NCI-H187 (cell line): ENCODE measurements around the gene RAB22A.
"Not testable (repeated sequence)": the region's sequence is repeated elsewhere in the genome, so short reads cannot be mapped to it uniquely, and the experiment has no call there.

Experiments
- DNase-seq, 2 experiments: peaks; one replicate each; lab custom pipeline; 2025; lab: John Stamatoyannopoulos, UW

RAB22A gene

DNA sequence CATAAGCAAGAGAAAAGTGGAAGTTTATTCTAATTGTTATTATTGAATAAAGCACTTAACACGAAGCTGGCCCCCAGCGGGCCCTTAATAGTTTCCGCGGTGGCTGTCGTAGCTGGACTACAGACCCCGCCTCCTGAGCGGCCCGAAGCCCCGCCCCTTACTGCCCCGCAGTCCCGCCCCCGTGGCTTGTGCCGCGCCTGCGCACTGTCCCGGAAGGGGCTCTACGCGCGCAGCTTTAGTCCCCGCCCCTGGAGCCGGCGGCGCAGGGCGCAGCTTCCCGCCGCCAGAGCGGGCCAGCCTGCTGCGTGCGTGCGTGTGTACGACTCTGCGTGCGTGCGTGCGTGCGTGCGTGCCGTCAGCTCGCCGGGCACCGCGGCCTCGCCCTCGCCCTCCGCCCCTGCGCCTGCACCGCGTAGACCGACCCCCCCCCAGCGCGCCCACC, 79.4 kb downstream of the RAB22A start, which contains the start of gene VAPB:
VAPB (plus strand) TSS at position 348 of the 442 bp plus-strand sequence. CDS start 231 bp downstream, outside the sequence.
- DNase-seq, result peak; percentile 87 to 93

GRCh38 chr20:58389324-58389967, 79.9 kb downstream of the RAB22A start:
- DNase-seq, result no peak

DNA sequence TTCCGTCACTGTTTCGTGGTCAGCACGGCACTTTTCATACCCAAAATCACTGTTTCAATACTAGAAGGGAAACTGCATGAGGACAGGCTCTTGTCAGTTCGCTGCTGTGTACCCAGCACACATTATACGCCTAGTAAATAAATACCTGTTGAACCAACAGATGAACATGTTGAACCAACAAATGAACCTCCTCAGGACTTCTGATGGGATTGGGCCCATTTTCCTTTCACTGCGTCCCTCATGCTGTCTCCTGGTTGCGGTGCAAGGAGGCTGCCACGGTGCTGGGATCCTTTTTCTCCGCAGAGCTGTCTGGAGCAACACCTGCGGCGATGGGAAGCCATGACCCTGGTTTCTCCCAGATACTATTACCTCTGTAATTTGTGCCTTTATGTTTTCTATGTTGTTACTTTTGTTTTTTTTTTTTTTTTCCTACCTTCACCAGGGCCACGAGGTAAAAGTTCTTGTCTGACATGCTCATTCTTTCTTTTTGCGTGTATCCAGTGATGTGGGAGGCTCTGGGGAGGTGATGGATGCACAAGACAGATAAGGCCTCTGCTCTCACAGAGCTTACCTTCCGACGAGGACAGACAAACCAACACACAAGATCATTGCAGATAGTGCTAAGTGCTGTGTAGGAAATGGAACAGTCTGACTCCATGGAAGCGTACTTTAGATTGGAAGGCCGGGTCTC, 80.6 kb downstream of the RAB22A start:
- DNase-seq, result no peak

GRCh38 chr20:58390659-58391035, 81.1 kb downstream of the RAB22A start:
- no peak for DNase-seq

- DNase-seq, result no peak
These were observed 82.8 kb downstream of the RAB22A start for GRCh38 chr20:58392286-58392685.

- DNase-seq, result no peak
These were observed 83.8 kb downstream of the RAB22A start for GRCh38 chr20:58393299-58393698.

GRCh38 chr20:58394801-58395200, 85.3 kb downstream of the RAB22A start:
- DNase-seq, result no peak

- DNase-seq, result no peak
These were observed 86.1 kb downstream of the RAB22A start for GRCh38 chr20:58395604-58396003.

GRCh38 chr20:58397429-58397828, 87.9 kb downstream of the RAB22A start:
- DNase-seq, result no peak

- DNase-seq, result no peak
These were observed 88.7 kb downstream of the RAB22A start for GRCh38 chr20:58398254-58398653.

DNA sequence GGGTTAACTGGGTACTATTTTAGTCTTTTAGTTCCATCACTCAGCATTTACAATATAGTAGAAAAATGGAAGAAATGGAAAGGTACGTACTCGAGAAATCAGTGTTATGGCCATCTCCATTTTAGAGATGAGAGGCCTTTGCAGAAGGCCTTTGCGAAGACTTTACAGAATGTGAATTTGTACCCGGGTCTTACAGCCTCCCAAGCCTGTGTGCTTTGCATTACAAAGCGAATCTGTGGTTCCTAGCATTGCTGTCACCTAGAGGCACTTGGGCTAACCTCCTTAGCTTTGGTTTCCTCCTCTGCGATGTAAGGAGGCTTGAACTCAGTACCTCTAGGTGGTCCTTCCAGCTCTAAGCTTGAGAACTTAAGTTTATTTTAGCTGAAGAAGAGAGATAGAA, 90.4 kb downstream of the RAB22A start:
- DNase-seq, result no peak

DNA sequence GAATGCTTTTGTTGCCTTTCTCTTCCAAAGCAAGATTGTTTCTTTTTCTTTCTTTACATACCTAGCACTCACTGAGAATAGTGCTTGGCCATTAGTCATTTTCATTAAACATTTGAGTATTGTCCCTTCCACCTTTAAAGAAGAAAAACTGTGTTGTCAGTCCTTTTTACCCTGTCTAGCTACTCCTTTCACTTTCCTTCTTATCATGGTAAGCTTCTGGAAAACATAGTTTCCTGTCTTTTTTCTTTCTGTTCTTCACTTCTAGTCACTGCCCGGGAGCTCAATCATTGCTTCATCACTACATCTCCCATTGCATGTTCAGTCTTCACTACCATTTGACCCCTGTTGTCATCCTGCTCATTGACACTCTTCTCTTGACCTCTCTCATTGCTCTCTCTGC, 91.6 kb downstream of the RAB22A start:
- no peak for DNase-seq

GRCh38 chr20:58402305-58402704, 92.8 kb downstream of the RAB22A start:
- DNase-seq, result no peak

- DNase-seq, result no peak
These were observed 93.3 kb downstream of the RAB22A start for GRCh38 chr20:58402827-58403226.

DNA sequence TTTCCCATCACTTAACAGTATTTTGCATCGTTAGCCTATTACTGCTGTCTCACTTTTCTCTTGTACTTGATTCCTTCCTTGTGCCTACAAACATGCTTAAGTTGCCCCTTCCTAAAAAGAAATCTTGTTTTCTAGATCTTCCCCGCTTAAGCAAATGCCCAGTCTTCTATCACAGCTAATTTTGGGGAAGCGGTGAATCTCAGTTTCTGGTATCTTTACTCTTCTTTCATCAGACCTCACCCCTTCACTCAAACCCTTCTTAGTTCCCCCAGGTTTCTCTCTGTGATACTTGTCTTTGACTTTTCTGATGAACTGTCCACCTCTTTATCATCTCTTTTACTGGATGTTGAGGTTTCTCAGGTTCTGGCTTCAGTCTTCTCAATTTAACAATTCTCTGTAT, 93.8 kb downstream of the RAB22A start:
- no peak for DNase-seq

DNA sequence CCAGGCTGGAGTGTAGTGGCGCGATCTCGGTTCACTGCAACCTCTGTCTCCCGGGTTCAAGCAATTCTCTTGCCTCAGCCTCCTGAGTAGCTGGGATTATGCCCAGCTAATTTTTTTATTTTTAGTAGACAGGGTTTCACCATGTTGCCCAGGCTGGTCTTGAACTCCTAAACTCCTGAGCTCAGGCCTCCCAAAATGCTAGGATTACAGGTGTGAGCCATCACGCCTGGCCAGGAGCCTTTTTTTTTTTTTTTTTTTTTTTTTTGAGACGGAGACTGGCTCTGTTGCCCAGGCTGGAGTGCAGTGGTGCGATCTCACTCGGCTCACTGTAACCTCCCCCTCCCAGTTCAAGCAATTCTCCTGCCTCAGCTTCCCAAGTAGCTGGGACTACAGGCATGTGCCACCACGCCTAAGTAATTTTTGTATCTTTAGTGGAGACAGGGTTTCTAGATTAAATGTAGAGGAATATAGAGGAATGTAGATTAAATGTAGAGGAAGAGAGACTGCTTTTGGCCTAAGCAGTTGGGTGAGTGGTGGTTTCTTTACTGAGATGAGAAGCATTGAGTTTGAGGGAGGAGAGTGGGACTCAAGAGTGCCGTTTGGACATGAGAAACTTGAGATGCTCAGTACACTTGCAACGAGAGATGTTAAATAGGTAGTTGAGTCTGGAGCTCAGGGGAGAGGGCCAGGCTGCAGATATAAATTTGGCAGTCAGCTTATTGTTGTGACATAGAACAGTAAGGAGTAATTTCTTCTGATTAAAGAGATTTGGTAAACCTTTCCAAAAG, 96.2 kb downstream of the RAB22A start:
- DNase-seq, result no peak

- DNase-seq, result no peak
These were observed 97.0 kb downstream of the RAB22A start for GRCh38 chr20:58406422-58407001.

DNA sequence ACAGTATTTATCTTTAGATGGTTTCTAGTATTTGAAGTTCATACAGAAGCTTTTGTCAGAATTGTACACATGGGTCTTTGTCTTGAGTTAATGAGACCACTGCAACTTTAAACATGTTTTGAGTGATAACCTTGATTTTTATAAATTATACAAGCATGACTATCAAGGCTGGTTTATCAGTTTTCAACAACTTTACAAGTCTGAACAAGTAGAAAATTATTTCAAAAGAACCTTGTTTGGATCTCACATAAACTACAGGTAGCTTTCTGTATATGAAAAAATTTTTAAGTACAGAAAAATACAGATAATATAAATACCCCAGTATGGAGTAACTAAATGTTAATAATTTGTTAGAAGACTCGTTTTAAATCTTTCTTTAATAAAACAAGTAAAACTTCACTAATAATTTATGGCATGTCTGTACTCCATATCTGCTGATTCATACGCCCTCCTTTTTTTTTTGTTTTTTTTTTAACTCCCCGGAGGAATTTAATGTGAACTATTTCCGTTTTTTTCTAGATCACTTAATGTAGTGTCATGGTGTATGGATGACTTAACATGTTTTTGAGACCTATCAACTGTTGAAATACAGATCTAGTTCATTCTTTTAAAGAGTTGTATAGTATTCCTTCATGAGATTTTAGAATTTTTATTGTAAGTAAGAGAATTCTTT, 97.8 kb downstream of the RAB22A start:
- no peak for DNase-seq

DNA sequence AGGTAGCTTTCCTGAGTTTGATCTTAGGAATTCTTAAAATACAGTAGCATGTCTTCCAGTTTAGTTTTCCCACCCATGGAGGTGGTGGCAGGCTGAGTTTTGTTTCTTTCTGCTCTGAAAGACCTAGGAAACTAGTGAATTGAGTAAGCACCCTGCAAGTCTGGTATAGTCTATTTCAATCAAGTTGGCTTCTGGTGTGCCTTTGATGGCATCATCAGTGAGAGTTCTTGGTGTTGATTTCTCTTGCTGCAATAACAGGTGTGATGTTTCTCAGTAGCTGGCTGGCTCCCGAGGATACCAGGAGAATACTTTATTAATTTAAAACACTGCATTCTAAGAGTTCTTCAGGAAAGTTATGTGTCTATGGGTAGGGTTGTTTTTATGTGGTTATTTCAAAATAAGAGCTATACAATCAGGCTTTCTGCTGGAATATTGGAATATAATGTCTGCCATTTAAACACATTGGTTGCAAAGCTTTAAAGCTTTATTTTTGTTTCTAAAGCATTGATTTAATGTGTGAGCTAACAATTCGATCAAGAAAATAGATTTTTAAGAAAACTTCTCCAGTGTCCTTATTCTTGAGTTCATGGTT, 98.5 kb downstream of the RAB22A start:
- no peak for DNase-seq

DNA sequence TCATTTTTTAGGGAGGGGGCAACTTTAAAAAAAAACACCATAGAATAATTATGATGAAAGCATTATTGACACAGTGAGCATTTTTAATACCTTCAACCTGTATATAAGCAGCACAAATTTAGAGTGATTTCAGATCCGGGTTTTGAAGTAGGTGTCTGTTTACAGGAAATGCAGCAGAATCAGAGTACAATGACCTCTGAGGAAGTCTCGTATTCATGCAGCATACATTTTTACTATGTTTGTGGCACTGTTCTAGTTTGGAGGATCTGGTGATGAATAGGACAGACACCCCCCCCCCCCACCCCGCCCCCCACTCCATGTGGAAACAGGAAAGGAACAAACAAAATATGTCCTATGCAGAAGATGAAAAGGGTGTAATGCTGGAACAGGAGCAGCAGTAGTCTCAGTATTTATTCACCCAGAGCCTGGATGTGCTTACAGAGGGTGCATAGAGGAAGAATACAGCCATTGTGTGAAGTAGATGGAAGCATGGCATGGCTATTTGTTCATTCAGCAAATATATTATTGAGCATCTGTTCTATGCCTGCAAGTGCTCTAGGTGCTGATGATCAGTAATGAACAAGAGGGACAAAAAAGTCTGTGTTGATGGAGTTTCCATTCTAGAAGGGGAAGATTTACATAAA, 99.2 kb downstream of the RAB22A start:
- DNase-seq, result no peak

- DNase-seq, result not testable (repeated sequence)
These were observed 104.7 kb downstream of the RAB22A start for GRCh38 chr20:58414216-58414615.
